Endothelial cell of umbilical vein (primary cell): ENCODE results near the gene FAM193A. TPM values are rescaled to one million over a fixed set of nuclear protein-coding genes. Genes with fewer than 3 reads are reported as not detected.
A peak's percentile ranks its signal among the peaks of the same experiment; 100 is the strongest.

Experiments used
- BruUV-seq: library from RNA; stranded (reverse); fragments of 400-500 nt; replicated peaks from 2 replicates; lab custom pipeline; 2021; lab: Mats Ljungman, UMichigan
- CTCF ChIA-PET: fragments of 300-600, 350-600 bp; sonication (Branson Sonifier 250); formaldehyde crosslinking; loops from one replicate; lab custom pipeline; 2021; ENCODE audit warnings: antibody characterized with exemption, inconsistent platforms; lab: Charles Lee
- POLR2A ChIA-PET: fragments of 300-600, 350-600 bp; sonication (Branson Sonifier 250); formaldehyde crosslinking; loops from one replicate; lab custom pipeline; 2021; ENCODE audit warnings: antibody characterized with exemption, inconsistent platforms; lab: Charles Lee
- DNase-seq: peaks from one replicate; pipeline ENCODE4 v3.0.0-alpha.2; 2011; ENCODE audit warnings: low read depth, low spot score
- FAIRE-seq: peaks from 2 replicates; lab custom pipeline; 2011; peaks lifted over from hg19 to GRCh38; lab: Jason Lieb, UNC
- H2AFZ ChIP-seq: 2 replicates; pipeline ENCODE4 v1.6.0; 2012; ENCODE audit warnings: low read depth, low read length, control low read depth, inconsistent platforms
- H3K27ac ChIP-seq: 2 replicates; pipeline ENCODE4 v1.5.1; 2011; ENCODE audit warnings: low read depth, mild to moderate bottlenecking, control low read depth, low read length, moderate library complexity; ENCODE audit not compliant: insufficient read depth
- H3K27me3 ChIP-seq, 2 experiments: 2 replicates each; pipeline versions ENCODE4 v1.6.0 to v1.6.1; 2011; ENCODE audit warnings: low read length in 2 of 2, mixed read lengths in 1 of 2; ENCODE audit not compliant: control insufficient read depth in 2 of 2, insufficient read depth in 2 of 2
- H3K36me3 ChIP-seq, 2 experiments: 2 replicates in 1 of 2; 3 replicates in 1 of 2; pipeline ENCODE4 v1.5.1; 2011; ENCODE audit warnings: low read length in 2 of 2, mild to moderate bottlenecking in 1 of 2, moderate library complexity in 1 of 2; ENCODE audit not compliant: control insufficient read depth in 2 of 2, insufficient read depth in 2 of 2; ENCODE audit errors: extremely low read depth in 1 of 2
- H3K4me1 ChIP-seq: 3 replicates; pipeline ENCODE4 v1.5.1; 2011; ENCODE audit warnings: mild to moderate bottlenecking, low read length; ENCODE audit not compliant: control insufficient read depth, insufficient read depth; ENCODE audit errors: extremely low read depth
- H3K4me2 ChIP-seq: 2 replicates; pipeline ENCODE4 v1.6.1; 2011; ENCODE audit warnings: low read length, control low read depth, mixed read lengths; ENCODE audit not compliant: insufficient read depth
- H3K4me3 ChIP-seq, 3 experiments: fragments of 200-600 bp in 1 of 3; sonication (generic), shearing (Covaris generic) in 1 of 3; replicated peaks in 1 of 3; 2 replicates each; pipeline ENCODE4 v1.5.1; 2011 to 2016; ENCODE audit warnings: control low read depth in 3 of 3, low read length in 3 of 3, mild to moderate bottlenecking in 2 of 3, inconsistent platforms in 1 of 3, low read depth in 1 of 3, moderate library complexity in 1 of 3; ENCODE audit not compliant: insufficient read depth in 1 of 3
- H3K79me2 ChIP-seq: 2 replicates; pipeline ENCODE4 v1.6.0; 2012; ENCODE audit warnings: low read length, inconsistent platforms; ENCODE audit not compliant: control insufficient read depth, insufficient read depth
- H3K9ac ChIP-seq: replicated peaks from 2 replicates; pipeline ENCODE3; 2011; ENCODE audit warnings: low read length, control low read depth; ENCODE audit not compliant: insufficient read depth; ENCODE audit errors: extremely low read depth
- H3K9me1 ChIP-seq: replicated peaks from 3 replicates; pipeline ENCODE4 v1.6.0; 2011; ENCODE audit warnings: mild to moderate bottlenecking, low read length; ENCODE audit not compliant: control insufficient read depth, insufficient read depth; ENCODE audit errors: extremely low read depth
- H3K9me3 ChIP-seq: replicated peaks from 2 replicates; pipeline ENCODE4 v1.5.1; 2012; ENCODE audit warnings: low read length, inconsistent platforms; ENCODE audit not compliant: control insufficient read depth, insufficient read depth
- H4K20me1 ChIP-seq: replicated peaks from 2 replicates; pipeline ENCODE3; 2011; ENCODE audit warnings: mild to moderate bottlenecking, low read length; ENCODE audit not compliant: control insufficient read depth, insufficient read depth; ENCODE audit errors: extremely low read depth
- EZH2 ChIP-seq: IDR thresholded peaks from 2 replicates; pipeline ENCODE4 v1.6.1; 2012; ENCODE audit warnings: borderline replicate concordance, low read depth, mild to moderate bottlenecking, moderate library complexity, low read length, inconsistent platforms; ENCODE audit not compliant: severe bottlenecking
- FOS ChIP-seq: IDR thresholded peaks from 2 replicates; pipeline ENCODE4 v1.6.1; 2011; ENCODE audit warnings: mild to moderate bottlenecking, low read length, moderate library complexity, borderline replicate concordance; ENCODE audit not compliant: insufficient read depth
- GATA2 ChIP-seq: IDR thresholded peaks from 2 replicates; pipeline ENCODE4 v1.7.0; 2011; ENCODE audit warnings: low read depth, mild to moderate bottlenecking, moderate library complexity, mixed read lengths, low read length; ENCODE audit not compliant: insufficient read length, insufficient read depth
- JUN ChIP-seq: IDR thresholded peaks from 2 replicates; pipeline ENCODE4 v1.6.1; 2011; ENCODE audit warnings: borderline replicate concordance, low read depth; ENCODE audit not compliant: insufficient read length, insufficient read depth
- MAX ChIP-seq: IDR thresholded peaks from 2 replicates; pipeline ENCODE4 v1.6.1; 2011; ENCODE audit not compliant: insufficient read depth, insufficient read length
- MYC ChIP-seq: IDR thresholded peaks from one replicate; pipeline ENCODE4 v1.6.1; 2011; ENCODE audit warnings: mild to moderate bottlenecking, low read depth, low read length
- POLR2A ChIP-seq: IDR thresholded peaks from 2 replicates; pipeline ENCODE4 v1.6.1; 2012; ENCODE audit warnings: low read depth, mild to moderate bottlenecking, control low read depth, low read length
- POLR2AphosphoS5 ChIP-seq: IDR thresholded peaks from 2 replicates; pipeline ENCODE4 v1.6.1; 2012; ENCODE audit warnings: low read depth, mild to moderate bottlenecking, control low read depth, low read length, moderate library complexity; ENCODE audit not compliant: insufficient read depth
- dilution Hi-C: fragments of 300-500 bp; cut with MboI; formaldehyde crosslinking; loops from one replicate; pipeline ENCODE4 v1.15.0; 2019; ENCODE audit warnings: low sequenced_read_pairs; ENCODE audit not compliant: extremely low pct_ligation_motif_present
- intact Hi-C: fragments of 100-400 bp; cut with micrococcal nuclease; formaldehyde crosslinking; loops from one replicate; pipeline ENCODE4 v1.10.0; 2022
- polyA plus RNA-seq, 4 experiments: library from polyadenylated mRNA; depleted of rRNA in 3 of 4; stranded (reverse) in 3 of 4; unstranded in 1 of 4; fragments of >200 nt; gene quantifications; 2 replicates each; pipeline versions ENCODE4 v1.2.1 to v1.2.3, GENCODE V29; 2011 to 2012; ENCODE audit warnings: missing spikeins in 1 of 4
- total RNA-seq: library from RNA; stranded (reverse); gene quantifications from 2 replicates; pipeline ENCODE4 v1.2.3, GENCODE V29; 2021
- TF ChIP-seq, protein P1 (sequence below), 2 donors: IDR thresholded peaks; 1 replicate in 1 of 2; 2 replicates in 1 of 2; pipeline ENCODE4 v1.5.1; 2011; ENCODE audit warnings: low read length in 2 of 2, mild to moderate bottlenecking in 2 of 2, moderate library complexity in 2 of 2, control low read depth in 1 of 2, inconsistent platforms in 1 of 2, low read depth in 1 of 2; ENCODE audit not compliant: insufficient read depth in 1 of 2; ENCODE audit errors: extremely low read depth in 1 of 2

FAM193A gene
- total and polyA plus RNA-seq, 2 donors (not counting 3 experiments of a cell fraction or from before 2014, with no cell fraction given) = 12.3 to 32.1 TPM

DNA sequence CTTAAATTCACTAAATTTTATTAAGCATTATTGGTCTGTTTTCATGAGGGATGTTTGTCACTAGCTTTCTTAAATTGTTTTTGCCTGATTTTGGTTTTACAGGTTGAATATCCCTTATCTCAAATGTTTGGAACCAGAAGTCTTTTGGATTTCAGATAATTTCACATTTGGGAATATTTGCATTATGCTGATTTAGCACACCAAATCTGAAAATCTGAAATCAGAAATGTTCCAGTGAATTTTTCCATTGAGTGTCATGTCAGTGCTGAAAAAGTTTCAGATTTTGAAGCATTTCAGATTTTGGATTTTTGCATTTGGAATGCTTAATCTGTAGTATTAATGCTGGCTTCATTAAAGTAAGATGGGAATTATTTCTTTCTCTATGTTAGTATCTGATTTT is 14.7 kb downstream of the FAM193A start:
- Histone ChIP-seq H3K79me2 (peaks cover 94% of the 10 kb centered on the region), H3K9me3 (no peaks in the 10 kb centered on the region), H3K36me3 (no peaks in the 10 kb centered on the region), H3K4me2 (no peak overlapping the region), H3K9me1 (no peaks in the 10 kb centered on the region), H3K27me3 (no peaks in the 10 kb centered on the region), H3K4me1 (no peaks in the 10 kb centered on the region), H3K4me3 (no peak overlapping the region), H3K9ac (no peak overlapping the region), H3K27ac (no peak overlapping the region), H4K20me1 (peaks cover 16% of the 10 kb centered on the region), H2AFZ (no peak overlapping the region)
- DNase-seq (no peak), FAIRE-seq (peak; percentile 64)
- dilution Hi-C loops (no loop called here), intact Hi-C loops (no loop called here)
- no peak for TF ChIP-seq GATA2
- TF ChIP-seq MAX = no peak
- TF ChIP-seq JUN = no peak
- no peak for TF ChIP-seq EZH2
- TF ChIP-seq POLR2AphosphoS5 = no peak
- no peak for TF ChIP-seq FOS
- no peak for TF ChIP-seq MYC
- TF ChIP-seq, protein P1, sequence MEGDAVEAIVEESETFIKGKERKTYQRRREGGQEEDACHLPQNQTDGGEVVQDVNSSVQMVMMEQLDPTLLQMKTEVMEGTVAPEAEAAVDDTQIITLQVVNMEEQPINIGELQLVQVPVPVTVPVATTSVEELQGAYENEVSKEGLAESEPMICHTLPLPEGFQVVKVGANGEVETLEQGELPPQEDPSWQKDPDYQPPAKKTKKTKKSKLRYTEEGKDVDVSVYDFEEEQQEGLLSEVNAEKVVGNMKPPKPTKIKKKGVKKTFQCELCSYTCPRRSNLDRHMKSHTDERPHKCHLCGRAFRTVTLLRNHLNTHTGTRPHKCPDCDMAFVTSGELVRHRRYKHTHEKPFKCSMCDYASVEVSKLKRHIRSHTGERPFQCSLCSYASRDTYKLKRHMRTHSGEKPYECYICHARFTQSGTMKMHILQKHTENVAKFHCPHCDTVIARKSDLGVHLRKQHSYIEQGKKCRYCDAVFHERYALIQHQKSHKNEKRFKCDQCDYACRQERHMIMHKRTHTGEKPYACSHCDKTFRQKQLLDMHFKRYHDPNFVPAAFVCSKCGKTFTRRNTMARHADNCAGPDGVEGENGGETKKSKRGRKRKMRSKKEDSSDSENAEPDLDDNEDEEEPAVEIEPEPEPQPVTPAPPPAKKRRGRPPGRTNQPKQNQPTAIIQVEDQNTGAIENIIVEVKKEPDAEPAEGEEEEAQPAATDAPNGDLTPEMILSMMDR (IDR thresholded peaks at IDR 0.05; ENCODE audit: extremely low read depth in 1 of 2, insufficient read depth in 1 of 2, low read depth in 1 of 2, low read length in 2 of 2) = no peak
- TF ChIP-seq POLR2A = no peak
- POLR2A ChIA-PET = no interaction called here
- CTCF ChIA-PET = interaction anchor here (0.7 to 1.0 kb wide), 2 partner anchors 27 to 119 kb away, joined by 3 read pairs; no protein-coding TSS in a partner anchor
- no TSS peak for BruUV-seq
